ENCODE data around the gene C12orf60.

C12orf60 gene

DNA sequence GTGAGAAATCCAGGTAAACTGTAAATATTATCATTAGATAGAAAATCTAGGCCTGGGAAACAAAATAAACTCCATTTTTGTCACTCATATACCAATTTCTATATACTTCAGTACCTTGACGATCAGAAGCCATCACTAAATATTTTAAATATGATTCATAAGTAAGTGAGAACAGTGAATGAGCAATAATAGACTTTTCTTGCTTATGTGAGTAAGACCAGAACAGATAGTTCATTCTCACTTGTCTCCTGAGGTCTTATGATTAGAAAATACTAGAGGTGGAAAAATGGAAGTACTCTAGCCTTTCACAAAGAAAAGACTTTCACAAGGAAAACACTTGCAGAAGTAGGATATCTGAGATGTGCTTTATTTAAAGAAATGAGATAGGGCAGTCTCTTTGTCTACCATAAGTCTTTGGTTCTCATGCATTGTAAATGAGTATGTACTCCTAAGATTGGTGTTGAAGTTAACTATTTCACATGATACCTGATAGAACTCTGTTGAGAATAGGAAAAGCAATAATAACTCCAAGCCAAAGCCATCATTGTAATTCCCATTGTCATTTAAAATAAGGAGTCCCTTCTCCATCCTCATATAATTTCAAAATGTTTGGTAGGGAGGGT lies 20.7 kb downstream of the C12orf60 start:
- H3K4me3 ChIP-seq (ENCODE audit: low read depth, low read length): no peak overlapping the region
- H3K36me3 ChIP-seq (ENCODE audit: control insufficient read depth in 2 of 2, insufficient read depth in 1 of 2, low read length in 2 of 2): no peaks in the 10 kb centered on the region
- ChIA-PET POLR2A (no interaction called here), CTCF (interaction anchor here (1.7 kb wide), 1 partner anchor 25 kb away, joined by 4 read pairs; no protein-coding TSS in a partner anchor)
- no peak overlapping the region for H3K27ac ChIP-seq (ENCODE audit: extremely low read depth, low read depth, low read length)
- H3K4me1 ChIP-seq (ENCODE audit: control insufficient read depth, insufficient read depth, low read length): no peaks in the 10 kb centered on the region
- no peaks in the 10 kb centered on the region for H3K9me3 ChIP-seq (ENCODE audit: control insufficient read depth, insufficient read depth, low read depth, low read length)
- TF ChIP-seq ZNF629 (tag by site-specific recombination; IDR thresholded peaks at IDR 0.05): no peak

DNA sequence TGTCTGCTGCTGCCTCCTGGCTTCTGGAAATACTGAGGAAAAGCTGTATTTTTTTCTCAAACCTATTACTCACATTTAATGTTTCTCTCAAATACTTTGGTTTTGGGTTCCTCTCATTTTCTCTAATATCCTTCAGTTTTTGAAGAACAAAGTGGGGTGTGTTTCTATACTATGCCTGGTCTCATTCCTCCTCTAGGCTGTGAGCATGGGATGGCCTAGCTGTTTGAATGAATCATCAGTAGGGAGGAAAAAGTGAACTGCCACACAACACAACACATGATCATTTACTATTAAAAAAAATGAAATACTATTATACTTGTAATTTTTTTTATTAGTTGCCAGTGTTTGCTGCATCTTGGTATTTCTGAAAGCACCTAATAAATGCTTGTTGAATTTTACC lies 21.8 kb downstream of the C12orf60 start:
- CTCF ChIA-PET: interaction anchor here (0.5 to 1.7 kb wide), 3 partner anchors 9 to 107 kb away, joined by 3 to 4 read pairs (median 4); no protein-coding TSS in a partner anchor
- H3K4me1 ChIP-seq (ENCODE audit: control insufficient read depth, insufficient read depth, low read length): no peaks in the 10 kb centered on the region
- H3K4me3 ChIP-seq (ENCODE audit: low read depth, low read length): no peak overlapping the region
- H3K36me3 ChIP-seq (ENCODE audit: control insufficient read depth in 2 of 2, insufficient read depth in 1 of 2, low read length in 2 of 2): no peaks in the 10 kb centered on the region
- no peak for TF ChIP-seq ZNF274 (IDR thresholded peaks at IDR 0.05; ENCODE audit: low read length)
- no peak for TF ChIP-seq ZNF274 (tag by site-specific recombination; IDR thresholded peaks at IDR 0.05; ENCODE audit: borderline replicate concordance)
- TF ChIP-seq, protein P1, sequence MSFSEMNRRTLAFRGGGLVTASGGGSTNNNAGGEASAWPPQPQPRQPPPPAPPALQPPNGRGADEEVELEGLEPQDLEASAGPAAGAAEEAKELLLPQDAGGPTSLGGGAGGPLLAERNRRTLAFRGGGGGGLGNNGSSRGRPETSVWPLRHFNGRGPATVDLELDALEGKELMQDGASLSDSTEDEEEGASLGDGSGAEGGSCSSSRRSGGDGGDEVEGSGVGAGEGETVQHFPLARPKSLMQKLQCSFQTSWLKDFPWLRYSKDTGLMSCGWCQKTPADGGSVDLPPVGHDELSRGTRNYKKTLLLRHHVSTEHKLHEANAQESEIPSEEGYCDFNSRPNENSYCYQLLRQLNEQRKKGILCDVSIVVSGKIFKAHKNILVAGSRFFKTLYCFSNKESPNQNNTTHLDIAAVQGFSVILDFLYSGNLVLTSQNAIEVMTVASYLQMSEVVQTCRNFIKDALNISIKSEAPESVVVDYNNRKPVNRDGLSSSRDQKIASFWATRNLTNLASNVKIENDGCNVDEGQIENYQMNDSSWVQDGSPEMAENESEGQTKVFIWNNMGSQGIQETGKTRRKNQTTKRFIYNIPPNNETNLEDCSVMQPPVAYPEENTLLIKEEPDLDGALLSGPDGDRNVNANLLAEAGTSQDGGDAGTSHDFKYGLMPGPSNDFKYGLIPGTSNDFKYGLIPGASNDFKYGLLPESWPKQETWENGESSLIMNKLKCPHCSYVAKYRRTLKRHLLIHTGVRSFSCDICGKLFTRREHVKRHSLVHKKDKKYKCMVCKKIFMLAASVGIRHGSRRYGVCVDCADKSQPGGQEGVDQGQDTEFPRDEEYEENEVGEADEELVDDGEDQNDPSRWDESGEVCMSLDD (tag by site-specific recombination; IDR thresholded peaks at IDR 0.05): no peak
- TF ChIP-seq ZNF629 (tag by site-specific recombination; IDR thresholded peaks at IDR 0.05): no peak
- TF ChIP-seq ZNF24 (tag by site-specific recombination; IDR thresholded peaks at IDR 0.05): no peak
- TF ChIP-seq KLF16 (tag by site-specific recombination; IDR thresholded peaks at IDR 0.05): no peak
- no peak for TF ChIP-seq ZXDB (tag by site-specific recombination; IDR thresholded peaks at IDR 0.05)
- POLR2A ChIA-PET: interaction anchor here (0.9 kb wide), 1 partner anchor 54 kb away, joined by 3 read pairs; no protein-coding TSS in a partner anchor
- H3K9me3 ChIP-seq (ENCODE audit: control insufficient read depth, insufficient read depth, low read depth, low read length): no peaks in the 10 kb centered on the region
- H3K27ac ChIP-seq (ENCODE audit: extremely low read depth, low read depth, low read length): no peak overlapping the region

DNA sequence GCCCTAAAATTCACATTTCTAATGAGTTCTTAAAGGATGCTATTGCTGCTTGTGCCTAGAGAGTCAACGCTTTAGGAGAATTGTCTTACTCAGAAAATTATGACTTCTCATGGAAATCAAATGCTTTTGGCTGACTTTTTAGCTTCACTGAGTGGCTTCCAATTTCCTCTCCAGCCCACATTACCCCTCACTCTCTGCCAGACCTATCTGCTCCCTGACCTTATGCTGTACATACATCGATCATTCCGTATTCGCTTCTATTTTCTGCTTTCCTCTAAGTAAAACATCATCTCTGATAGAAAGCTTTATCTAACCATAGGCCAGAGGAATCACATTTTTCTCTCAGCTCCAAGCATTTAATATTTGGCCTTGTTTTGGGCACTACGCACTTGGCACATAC lies 23.0 kb downstream of the C12orf60 start:
- no peak overlapping the region for H3K27ac ChIP-seq (ENCODE audit: extremely low read depth, low read depth, low read length)
- ChIA-PET POLR2A (no interaction called here), CTCF (interaction anchor here (0.9 kb wide), 1 partner anchor 16 kb away, joined by 3 read pairs; no protein-coding TSS in a partner anchor)
- no peaks in the 10 kb centered on the region for H3K9me3 ChIP-seq (ENCODE audit: control insufficient read depth, insufficient read depth, low read depth, low read length)
- H3K36me3 ChIP-seq (ENCODE audit: control insufficient read depth in 2 of 2, insufficient read depth in 1 of 2, low read length in 2 of 2): no peaks in the 10 kb centered on the region
- no peaks in the 10 kb centered on the region for H3K4me1 ChIP-seq (ENCODE audit: control insufficient read depth, insufficient read depth, low read length)
- no peak for TF ChIP-seq ZNF777 (tag by site-specific recombination; IDR thresholded peaks at IDR 0.05; ENCODE audit: borderline replicate concordance)
- TF ChIP-seq ZNF529 (tag by site-specific recombination; IDR thresholded peaks at IDR 0.05; ENCODE audit: insufficient replicate concordance): no peak
- TF ChIP-seq, protein P2, sequence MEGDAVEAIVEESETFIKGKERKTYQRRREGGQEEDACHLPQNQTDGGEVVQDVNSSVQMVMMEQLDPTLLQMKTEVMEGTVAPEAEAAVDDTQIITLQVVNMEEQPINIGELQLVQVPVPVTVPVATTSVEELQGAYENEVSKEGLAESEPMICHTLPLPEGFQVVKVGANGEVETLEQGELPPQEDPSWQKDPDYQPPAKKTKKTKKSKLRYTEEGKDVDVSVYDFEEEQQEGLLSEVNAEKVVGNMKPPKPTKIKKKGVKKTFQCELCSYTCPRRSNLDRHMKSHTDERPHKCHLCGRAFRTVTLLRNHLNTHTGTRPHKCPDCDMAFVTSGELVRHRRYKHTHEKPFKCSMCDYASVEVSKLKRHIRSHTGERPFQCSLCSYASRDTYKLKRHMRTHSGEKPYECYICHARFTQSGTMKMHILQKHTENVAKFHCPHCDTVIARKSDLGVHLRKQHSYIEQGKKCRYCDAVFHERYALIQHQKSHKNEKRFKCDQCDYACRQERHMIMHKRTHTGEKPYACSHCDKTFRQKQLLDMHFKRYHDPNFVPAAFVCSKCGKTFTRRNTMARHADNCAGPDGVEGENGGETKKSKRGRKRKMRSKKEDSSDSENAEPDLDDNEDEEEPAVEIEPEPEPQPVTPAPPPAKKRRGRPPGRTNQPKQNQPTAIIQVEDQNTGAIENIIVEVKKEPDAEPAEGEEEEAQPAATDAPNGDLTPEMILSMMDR (tag by site-specific recombination; IDR thresholded peaks at IDR 0.05): no peak
- TF ChIP-seq, protein P3, sequence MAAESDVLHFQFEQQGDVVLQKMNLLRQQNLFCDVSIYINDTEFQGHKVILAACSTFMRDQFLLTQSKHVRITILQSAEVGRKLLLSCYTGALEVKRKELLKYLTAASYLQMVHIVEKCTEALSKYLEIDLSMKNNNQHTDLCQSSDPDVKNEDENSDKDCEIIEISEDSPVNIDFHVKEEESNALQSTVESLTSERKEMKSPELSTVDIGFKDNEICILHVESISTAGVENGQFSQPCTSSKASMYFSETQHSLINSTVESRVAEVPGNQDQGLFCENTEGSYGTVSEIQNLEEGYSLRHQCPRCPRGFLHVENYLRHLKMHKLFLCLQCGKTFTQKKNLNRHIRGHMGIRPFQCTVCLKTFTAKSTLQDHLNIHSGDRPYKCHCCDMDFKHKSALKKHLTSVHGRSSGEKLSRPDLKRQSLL (tag by site-specific recombination; IDR thresholded peaks at IDR 0.05): no peak
- no peak for TF ChIP-seq ZNF292 (tag by site-specific recombination; IDR thresholded peaks at IDR 0.05; ENCODE audit: borderline replicate concordance, low read depth)
- no peak for TF ChIP-seq MYNN (tag by site-specific recombination; IDR thresholded peaks at IDR 0.05; ENCODE audit: borderline replicate concordance)
- TF ChIP-seq ZFP41 (tag by site-specific recombination; IDR thresholded peaks at IDR 0.05; ENCODE audit: borderline replicate concordance): no peak
- H3K4me3 ChIP-seq (ENCODE audit: low read depth, low read length): no peak overlapping the region
